ENCODE data around the gene SSH3. TPM values are rescaled to one million over a fixed set of nuclear protein-coding genes. Genes with fewer than 3 reads are reported as not detected.

The SSH3 gene
- polyA plus RNA-seq, 1 donor from 2014 or later = 0.89 TPM

DNA sequence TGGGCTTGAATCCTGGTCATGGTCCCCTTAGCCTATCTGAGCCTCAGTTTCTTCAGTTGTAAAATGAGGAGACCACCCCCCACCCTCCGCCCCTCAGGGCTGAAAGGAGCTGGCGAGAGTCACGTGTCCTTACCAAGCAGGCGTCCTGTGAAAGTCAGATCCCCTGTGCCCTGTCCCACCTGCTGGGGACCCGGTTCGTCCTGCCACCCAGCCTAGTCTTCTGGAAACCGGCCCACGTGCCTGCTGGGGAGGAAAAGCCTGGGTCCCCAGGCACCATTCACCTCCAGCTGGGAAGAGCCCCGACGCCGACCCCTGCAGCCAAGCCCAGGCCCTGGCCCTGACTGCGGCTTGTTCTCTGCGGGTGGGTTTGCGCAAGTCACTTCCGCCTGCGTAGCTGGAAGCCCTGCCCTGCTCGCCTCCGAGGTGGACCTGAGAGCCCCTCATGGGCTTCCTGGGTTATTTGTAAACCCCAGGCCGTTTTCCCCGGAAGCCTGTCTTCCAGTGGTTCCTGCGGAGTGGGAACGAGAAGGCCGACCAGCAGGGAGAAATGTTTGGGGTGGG is 679 bp upstream of the SSH3 start:
- Histone ChIP-seq H3F3A (ENCODE audit: insufficient read depth, low read length, poor library complexity, severe bottlenecking) (no peaks in the 10 kb centered on the region), H3K9me3 (ENCODE audit: low read length) (no peaks in the 10 kb centered on the region), H3K27ac (ENCODE audit: low read length) (no peak overlapping the region), H3K9ac (ENCODE audit: low read length) (no peak overlapping the region), H3K79me2 (replicated peaks; ENCODE audit: insufficient read depth, low read length) (no peaks in the 10 kb centered on the region), H3K4me2 (ENCODE audit: low read length) (no peak overlapping the region), H3K36me3 (ENCODE audit: insufficient read depth, low read length) (no peaks in the 10 kb centered on the region), H2AFZ (ENCODE audit: low read depth, low read length) (no peak overlapping the region), H4K20me1 (ENCODE audit: insufficient read depth) (no peaks in the 10 kb centered on the region), H3K27me3 (ENCODE audit: insufficient read depth, low read depth, low read length) (peaks cover 17% of the 10 kb centered on the region), H3K9me2 (ENCODE audit: insufficient read depth, low read length) (no peaks in the 10 kb centered on the region), H3K4me3 (ENCODE audit: low read length) (no peak overlapping the region)
- TF ChIP-seq POLR2AphosphoS5 (IDR thresholded peaks at IDR 0.05) = no peak
- TF ChIP-seq CTCF (IDR thresholded peaks at IDR 0.05; ENCODE audit: poor library complexity, severe bottlenecking) = no peak
- TF ChIP-seq MXI1 (conservative IDR thresholded peaks at IDR 0.05; ENCODE audit: poor library complexity, severe bottlenecking) = no peak
- TF ChIP-seq TAF1 (IDR thresholded peaks at IDR 0.05; ENCODE audit: low read depth) = no peak
- no peak for TF ChIP-seq EZH2 (IDR thresholded peaks at IDR 0.05; ENCODE audit: borderline replicate concordance, insufficient read depth, low read length, poor library complexity, severe bottlenecking)
- no peak for TF ChIP-seq RAD21 (conservative IDR thresholded peaks at IDR 0.05)
- TF ChIP-seq, protein P1, sequence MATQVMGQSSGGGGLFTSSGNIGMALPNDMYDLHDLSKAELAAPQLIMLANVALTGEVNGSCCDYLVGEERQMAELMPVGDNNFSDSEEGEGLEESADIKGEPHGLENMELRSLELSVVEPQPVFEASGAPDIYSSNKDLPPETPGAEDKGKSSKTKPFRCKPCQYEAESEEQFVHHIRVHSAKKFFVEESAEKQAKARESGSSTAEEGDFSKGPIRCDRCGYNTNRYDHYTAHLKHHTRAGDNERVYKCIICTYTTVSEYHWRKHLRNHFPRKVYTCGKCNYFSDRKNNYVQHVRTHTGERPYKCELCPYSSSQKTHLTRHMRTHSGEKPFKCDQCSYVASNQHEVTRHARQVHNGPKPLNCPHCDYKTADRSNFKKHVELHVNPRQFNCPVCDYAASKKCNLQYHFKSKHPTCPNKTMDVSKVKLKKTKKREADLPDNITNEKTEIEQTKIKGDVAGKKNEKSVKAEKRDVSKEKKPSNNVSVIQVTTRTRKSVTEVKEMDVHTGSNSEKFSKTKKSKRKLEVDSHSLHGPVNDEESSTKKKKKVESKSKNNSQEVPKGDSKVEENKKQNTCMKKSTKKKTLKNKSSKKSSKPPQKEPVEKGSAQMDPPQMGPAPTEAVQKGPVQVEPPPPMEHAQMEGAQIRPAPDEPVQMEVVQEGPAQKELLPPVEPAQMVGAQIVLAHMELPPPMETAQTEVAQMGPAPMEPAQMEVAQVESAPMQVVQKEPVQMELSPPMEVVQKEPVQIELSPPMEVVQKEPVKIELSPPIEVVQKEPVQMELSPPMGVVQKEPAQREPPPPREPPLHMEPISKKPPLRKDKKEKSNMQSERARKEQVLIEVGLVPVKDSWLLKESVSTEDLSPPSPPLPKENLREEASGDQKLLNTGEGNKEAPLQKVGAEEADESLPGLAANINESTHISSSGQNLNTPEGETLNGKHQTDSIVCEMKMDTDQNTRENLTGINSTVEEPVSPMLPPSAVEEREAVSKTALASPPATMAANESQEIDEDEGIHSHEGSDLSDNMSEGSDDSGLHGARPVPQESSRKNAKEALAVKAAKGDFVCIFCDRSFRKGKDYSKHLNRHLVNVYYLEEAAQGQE (IDR thresholded peaks at IDR 0.05; ENCODE audit: borderline replicate concordance) = no peak
- TF ChIP-seq EP300 (conservative IDR thresholded peaks at IDR 0.05; ENCODE audit: poor library complexity, severe bottlenecking) = no peak
- no peak for TF ChIP-seq SMC3 (conservative IDR thresholded peaks at IDR 0.05; ENCODE audit: poor library complexity)

GRCh38 chr11:67303835-67304411 is 593 bp downstream of the SSH3 start:
- peaks cover 17% of the 10 kb centered on the region for H3K27me3 ChIP-seq (ENCODE audit: insufficient read depth, low read depth, low read length)
- H3K4me2 ChIP-seq (ENCODE audit: low read length) = no peak overlapping the region
- H4K20me1 ChIP-seq (ENCODE audit: insufficient read depth) = no peaks in the 10 kb centered on the region
- no peak overlapping the region for H3K27ac ChIP-seq (ENCODE audit: low read length)
- no peaks in the 10 kb centered on the region for H3K9me2 ChIP-seq (ENCODE audit: insufficient read depth, low read length)
- TF ChIP-seq EZH2 (IDR thresholded peaks at IDR 0.05; ENCODE audit: borderline replicate concordance, insufficient read depth, low read length, poor library complexity, severe bottlenecking) (no peak), SMC3 (conservative IDR thresholded peaks at IDR 0.05; ENCODE audit: poor library complexity) (no peak), TAF1 (IDR thresholded peaks at IDR 0.05; ENCODE audit: low read depth) (no peak), CTCF (IDR thresholded peaks at IDR 0.05; ENCODE audit: poor library complexity, severe bottlenecking) (no peak), RAD21 (conservative IDR thresholded peaks at IDR 0.05) (no peak), MXI1 (conservative IDR thresholded peaks at IDR 0.05; ENCODE audit: poor library complexity, severe bottlenecking) (no peak), POLR2AphosphoS5 (IDR thresholded peaks at IDR 0.05) (no peak), EP300 (conservative IDR thresholded peaks at IDR 0.05; ENCODE audit: poor library complexity, severe bottlenecking) (no peak)
- TF ChIP-seq, protein P1 (IDR thresholded peaks at IDR 0.05; ENCODE audit: borderline replicate concordance) = no peak
- H3K9ac ChIP-seq (ENCODE audit: low read length) = no peak overlapping the region
- H3F3A ChIP-seq (ENCODE audit: insufficient read depth, low read length, poor library complexity, severe bottlenecking) = no peaks in the 10 kb centered on the region
- H2AFZ ChIP-seq (ENCODE audit: low read depth, low read length) = no peak overlapping the region
- no peak overlapping the region for H3K4me3 ChIP-seq (ENCODE audit: low read length)
- no peaks in the 10 kb centered on the region for H3K36me3 ChIP-seq (ENCODE audit: insufficient read depth, low read length)
- no peaks in the 10 kb centered on the region for H3K79me2 ChIP-seq (replicated peaks; ENCODE audit: insufficient read depth, low read length)
- no peaks in the 10 kb centered on the region for H3K9me3 ChIP-seq (ENCODE audit: low read length)

Data from neural cell (in vitro differentiated cells).